Erythroblast (primary cell): ENCODE measurements around the gene UNG.

Experiments
- DNase-seq, 2 experiments: peaks; one replicate each; lab custom pipeline; 2025; lab: John Stamatoyannopoulos, UW
- GATA1 ChIP-seq: IDR thresholded peaks from 2 replicates; pipeline ENCODE4 v1.6.1; 2011; ENCODE audit warnings: low read depth, mild to moderate bottlenecking, control low read depth, low read length, moderate library complexity
- POLR2A ChIP-seq: IDR thresholded peaks from 2 replicates; pipeline ENCODE4 v1.6.1; 2011; ENCODE audit warnings: mild to moderate bottlenecking, low read length

The UNG gene

DNA sequence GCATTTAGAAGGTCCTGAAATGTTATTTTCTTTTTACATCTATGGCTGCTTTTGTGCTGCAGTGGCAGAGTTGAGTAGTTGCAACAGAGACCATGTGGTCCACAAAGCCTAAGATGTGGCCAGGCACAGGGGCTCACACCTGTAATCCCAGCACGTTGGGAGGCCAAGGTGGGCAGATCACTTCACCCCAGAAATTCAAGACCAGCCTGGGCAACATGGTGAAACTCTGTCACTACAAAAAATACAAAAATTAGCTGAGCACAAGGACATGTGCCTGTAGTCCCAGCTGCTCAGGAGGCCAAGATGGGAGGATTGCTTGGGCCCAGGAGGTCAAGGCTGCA lies 31.6 kb upstream of the UNG start:
- DNase-seq, result no peak
- TF ChIP-seq GATA1, result no peak
- TF ChIP-seq POLR2A, result no peak

DNA sequence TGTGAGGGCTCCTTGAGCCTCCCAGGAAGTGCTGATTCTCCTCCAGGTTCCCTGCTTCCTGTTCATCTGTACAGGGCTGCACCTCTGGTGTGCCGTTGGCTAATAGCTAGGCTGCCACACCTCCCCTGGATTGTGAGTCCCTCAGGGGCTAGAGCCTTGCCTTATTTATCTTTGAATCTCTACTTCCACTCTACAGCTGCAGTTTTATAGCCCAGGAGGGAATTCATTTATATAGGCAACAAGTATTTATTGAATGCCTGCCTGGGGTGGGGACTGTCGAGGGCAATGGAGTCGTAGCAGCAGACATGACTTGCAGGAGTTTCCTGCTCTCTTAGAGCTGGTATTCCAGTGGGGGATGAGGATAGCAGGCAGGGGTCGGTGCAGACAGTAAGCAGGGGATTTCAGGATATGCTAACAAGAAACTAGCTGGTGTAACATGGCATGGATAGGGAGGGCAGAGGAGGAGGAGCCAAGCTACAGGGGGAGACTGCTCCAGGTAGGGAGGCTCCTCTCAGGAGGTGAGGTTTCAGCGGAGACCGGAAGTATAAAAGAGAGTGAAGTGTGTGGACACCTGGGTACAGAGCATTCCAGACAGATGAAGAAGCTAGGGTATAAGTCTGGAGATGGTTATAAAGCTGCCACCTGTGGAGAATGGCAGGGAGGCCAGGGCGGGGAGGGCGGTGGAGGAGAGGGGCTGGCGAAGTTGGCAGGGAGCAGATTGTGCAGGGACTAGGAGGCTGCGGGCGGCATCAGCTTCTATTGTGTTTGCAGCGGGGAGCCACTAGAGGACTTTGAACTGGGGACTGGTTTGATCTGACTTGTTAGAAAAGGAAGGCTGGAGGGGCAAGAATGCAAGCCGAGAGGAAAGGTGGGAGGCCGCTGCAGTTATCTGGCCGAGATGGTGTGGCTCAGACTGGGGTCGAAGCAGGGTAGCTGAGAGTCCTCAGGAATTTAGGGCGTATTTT lies 27.8 kb upstream of the UNG start:
- DNase-seq, result no peak
- TF ChIP-seq GATA1 (no peak), POLR2A (no peak)

DNA sequence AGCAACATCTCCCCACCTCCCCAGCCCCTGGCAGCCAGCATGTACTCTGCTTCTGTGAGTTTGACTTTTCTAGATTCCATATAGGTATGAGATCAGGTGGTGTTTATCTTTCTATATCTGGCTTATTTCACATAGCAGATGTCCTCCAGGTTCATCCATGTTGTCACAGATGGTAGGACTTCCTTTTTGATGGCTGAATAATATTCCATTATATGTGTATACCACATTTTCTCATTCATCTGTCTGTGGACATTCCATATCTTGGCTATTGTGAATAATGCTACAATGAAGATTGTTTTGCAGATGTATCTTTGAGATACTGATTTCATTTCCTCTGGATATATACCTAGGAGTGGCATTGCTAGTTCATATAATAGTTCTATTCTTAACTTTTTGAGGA lies 22.5 kb upstream of the UNG start:
- TF ChIP-seq POLR2A (no peak), GATA1 (no peak)
- no peak for DNase-seq

DNA sequence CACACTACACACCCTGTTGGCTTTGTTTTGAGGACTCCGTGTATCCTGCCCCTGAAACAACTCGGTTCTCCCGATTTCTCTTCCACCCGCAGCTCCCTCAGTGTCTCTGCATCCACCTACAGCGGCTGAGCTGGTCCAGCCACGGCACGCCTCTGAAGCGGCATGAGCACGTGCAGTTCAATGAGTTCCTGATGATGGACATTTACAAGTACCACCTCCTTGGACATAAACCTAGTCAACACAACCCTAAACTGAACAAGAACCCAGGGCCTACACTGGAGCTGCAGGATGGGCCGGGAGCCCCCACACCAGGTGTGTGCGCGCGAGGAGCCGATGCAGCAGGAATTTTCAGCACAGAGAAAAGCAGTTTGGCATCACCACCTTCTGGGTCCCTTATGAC lies 14.6 kb upstream of the UNG start:
- TF ChIP-seq GATA1, result no peak
- TF ChIP-seq POLR2A, result no peak
- DNase-seq, result no peak

DNA sequence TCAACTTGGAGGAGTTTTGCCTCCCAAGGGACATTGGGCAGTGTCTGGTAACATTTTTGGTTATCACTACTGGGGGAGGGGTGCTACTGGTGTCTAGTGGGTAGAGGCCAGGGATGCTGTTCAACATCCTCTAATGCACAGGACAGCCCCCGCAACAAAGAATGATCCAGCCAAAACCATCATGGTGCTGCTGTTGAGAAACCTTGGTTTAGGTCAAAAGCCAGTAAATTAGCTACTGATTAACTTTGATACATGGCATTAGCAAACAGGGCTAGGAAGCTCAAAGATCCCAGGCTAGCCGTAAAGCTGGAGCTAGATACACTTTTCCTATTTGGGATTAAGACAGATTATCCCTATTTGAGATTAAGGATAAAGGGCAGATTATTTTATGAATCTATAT lies 13.0 kb upstream of the UNG start:
- no peak for DNase-seq
- TF ChIP-seq POLR2A (no peak), GATA1 (no peak)

DNA sequence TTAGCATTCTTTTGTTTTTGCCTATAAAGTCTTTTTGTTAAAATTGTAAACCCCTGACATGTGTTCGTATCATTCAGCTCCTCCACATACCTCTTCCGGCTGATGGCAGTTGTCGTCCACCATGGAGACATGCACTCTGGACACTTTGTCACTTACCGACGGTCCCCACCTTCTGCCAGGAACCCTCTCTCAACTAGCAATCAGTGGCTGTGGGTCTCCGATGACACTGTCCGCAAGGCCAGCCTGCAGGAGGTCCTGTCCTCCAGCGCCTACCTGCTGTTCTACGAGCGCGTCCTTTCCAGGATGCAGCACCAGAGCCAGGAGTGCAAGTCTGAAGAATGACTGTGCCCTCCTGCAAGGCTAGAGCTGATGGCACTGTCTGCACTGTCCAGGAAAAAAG lies 11.8 kb upstream of the UNG start:
- DNase-seq, result no peak
- TF ChIP-seq GATA1 (no peak), POLR2A (no peak)

DNA sequence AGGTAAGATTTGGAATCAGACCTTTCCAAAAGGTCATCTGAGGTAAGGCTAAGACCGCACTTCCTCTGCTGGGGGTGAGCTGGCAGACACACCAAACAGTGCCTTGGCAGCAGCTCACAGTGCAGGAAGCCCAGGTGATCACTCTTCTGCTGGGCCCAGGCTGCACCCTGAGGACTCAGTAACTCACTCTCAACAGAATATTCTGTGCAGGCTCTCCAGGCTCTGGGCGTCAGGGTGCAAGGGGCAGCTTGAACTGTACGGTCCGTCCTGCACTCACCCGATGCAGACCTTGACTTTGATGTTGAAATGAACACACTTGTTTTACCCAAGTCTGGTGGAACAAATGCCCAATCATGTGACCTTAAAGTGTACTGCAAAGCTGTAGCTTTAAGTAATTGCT lies 10.1 kb upstream of the UNG start:
- TF ChIP-seq GATA1 (no peak), POLR2A (no peak)
- no peak for DNase-seq

DNA sequence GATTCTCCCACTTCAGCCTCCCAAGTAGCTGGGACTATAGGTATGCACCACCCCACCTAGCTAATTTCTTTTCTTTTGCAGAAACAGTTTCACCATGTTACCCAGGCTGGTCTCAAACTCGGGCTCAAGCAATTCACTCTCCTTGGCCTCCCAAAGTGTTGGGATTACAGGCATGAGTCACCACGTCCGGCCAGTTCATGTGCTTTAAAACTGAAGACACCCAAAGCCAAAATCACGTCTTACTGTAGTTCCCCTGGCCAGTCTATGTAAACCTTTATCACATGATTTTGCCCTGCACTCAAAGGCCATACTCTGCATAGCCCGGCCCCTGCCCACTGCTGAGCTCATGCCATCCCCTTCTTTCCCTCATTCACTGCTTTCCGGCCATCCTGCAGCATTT lies 8.6 kb upstream of the UNG start:
- DNase-seq, result no peak
- TF ChIP-seq GATA1 (no peak), POLR2A (no peak)

DNA sequence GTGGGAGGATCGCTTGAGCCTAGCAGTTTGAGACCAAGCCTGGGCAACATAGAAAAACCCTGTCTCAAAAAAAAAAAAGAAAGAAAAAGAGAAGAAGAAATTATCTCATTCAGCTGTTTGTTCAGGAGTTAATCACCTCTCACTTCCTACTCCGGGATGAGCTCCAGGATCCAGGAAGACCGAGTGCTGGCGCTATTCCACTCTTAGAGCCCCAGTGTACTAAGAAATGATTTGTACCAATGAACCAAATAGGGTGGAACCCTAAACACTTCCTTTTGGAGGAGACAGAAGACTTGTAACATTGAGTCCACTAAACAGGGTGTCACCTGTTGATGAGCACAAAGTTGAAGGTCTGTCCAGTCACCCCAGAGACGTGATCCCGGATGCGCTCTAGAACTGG lies 7.7 kb upstream of the UNG start:
- TF ChIP-seq GATA1 (no peak), POLR2A (no peak)
- DNase-seq, result no peak

DNA sequence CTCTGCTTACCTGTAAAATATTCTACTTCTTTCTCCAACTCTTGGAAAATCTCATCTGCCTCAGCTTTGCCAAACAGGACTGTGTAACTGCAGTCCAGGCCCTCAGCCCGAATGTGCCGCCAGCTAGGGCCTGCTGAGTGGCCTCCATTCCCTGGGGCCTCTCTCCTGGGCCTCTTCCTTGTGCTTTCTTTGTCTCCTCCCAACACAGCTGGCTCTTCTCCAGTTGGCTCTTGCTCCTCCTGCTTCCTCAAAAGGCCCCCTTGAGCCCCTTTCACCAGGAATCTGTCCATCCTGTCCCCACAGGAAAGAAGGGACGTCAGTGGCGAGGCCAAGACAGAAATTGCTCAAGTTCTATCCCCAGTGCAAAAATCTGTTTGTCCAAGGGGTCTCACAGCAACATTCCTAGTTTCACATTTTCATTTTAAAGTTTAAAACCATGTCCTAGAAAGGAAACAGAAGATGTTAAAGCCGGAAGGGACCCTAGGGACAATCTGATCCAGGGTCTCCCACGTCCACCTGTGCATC lies 4.8 kb upstream of the UNG start:
- DNase-seq, result peak; percentile 15 to 24
- TF ChIP-seq POLR2A (no peak), GATA1 (no peak)

DNA sequence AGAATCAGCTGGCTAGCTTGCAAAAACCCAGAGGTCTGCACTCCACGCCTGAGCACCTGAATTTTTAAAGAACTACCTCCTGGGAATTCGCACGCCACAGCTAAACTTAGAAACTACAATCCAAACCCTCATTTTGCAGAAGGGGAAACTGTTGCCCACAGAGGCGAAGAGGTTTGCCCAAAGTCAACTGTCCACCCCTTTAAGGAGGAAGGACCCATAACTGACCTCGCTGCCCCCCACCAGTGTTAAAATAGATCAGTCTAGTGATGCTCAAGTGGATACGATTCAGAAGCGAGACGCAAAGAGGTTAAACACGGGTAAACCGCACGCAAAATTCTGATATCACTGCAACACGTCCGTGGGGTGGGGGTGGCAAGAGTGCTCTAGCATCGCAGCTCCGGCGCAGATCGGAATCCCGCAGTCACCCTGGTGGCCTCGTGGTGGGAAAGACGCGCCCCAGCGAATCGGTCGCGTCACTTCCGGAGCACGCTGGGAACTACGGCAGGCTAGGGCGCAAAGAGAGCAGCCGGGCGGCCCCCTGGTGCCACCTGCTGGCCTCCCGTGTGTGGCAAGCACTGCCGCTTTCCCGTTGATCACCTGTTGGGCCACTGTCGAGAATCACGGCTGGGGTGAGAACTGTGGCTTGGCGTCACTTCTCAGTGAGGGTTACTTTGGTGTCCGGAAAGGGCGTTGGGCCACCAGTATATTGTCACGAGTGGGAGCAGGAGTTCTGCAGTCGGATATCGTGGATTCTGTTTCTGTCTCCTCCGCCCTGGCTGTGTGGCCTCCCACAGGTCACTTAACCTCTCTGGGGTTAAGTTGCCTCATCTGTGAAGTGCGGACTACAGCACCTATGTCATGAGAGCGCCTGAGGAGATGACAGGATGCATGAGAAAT lies 4.1 kb upstream of the UNG start, which contains the start of gene ALKBH2:
TSS of gene ALKBH2 (minus strand) at position 451 of the 897 bp plus-strand sequence. CDS start 686 bp downstream, outside the sequence.
- DNase-seq, result peak; percentile 95 to 97
- TF ChIP-seq GATA1 (no peak), POLR2A (peak; percentile 56)

DNA sequence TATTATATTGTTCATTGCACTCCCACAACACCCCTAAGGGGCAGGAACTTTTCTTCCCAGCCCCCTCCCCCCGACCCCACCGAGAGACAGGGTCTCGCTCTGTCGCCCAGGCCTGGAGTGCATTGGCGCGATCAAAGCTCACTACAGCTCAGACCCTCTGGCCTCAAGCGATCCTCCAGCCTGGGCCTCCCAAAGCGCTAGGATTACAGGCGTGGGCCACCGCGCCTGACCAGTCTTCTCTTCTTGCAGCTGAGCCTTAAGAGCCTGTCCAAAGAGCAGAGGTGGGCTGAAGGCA lies 310 bp upstream of the UNG start:
- TF ChIP-seq POLR2A, result no peak
- no peak for TF ChIP-seq GATA1
- DNase-seq, result no peak

DNA sequence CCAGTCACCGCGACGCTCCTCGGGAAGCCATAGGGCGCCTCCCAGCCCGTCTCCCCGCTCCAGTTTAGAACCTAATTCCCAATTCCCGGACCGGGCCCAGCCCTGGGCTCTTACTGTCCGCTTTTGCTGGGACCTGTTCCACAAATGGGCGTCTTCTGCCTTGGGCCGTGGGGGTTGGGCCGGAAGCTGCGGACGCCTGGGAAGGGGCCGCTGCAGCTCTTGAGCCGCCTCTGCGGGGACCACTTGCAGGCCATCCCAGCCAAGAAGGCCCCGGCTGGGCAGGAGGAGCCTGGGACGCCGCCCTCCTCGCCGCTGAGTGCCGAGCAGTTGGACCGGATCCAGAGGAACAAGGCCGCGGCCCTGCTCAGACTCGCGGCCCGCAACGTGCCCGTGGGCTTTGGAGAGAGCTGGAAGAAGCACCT lies 797 bp downstream of the UNG start:
- TF ChIP-seq POLR2A (no peak), GATA1 (no peak)
- DNase-seq, result peak; percentile 75 to 79

DNA sequence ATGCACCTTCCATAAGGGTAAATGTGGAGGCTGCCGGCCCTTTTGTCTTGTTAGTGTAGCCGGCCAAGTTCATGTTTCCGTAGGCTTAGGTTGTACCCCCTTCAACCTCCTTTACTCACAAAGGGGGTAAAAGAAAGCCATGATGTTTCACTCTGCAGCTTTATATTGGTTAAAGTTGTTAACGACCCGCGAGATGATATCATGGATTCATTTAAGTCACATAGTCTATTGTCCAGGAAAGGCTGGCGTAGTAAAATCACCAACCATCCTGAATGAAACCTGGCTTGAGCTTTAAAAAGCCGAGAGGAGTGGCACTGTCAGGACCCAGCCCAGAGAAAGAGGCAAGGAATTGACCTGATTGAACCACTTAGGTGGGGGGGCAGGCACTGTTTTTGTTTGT lies 1.3 kb downstream of the UNG start:
- TF ChIP-seq GATA1 (no peak), POLR2A (no peak)
- no peak for DNase-seq
